WI38 (cell line): Measurements from ENCODE around the gene C11orf91.
"Not testable (repeated sequence)": the region's sequence is repeated elsewhere in the genome, so short reads cannot be mapped to it uniquely, and the experiment has no call there.

Source experiments
- H3K4me3 ChIP-seq: 2 replicates; pipeline ENCODE4 v1.5.1; 2011; ENCODE audit warnings: low read depth, mild to moderate bottlenecking, control low read depth, low read length
- CTCF ChIP-seq: IDR thresholded peaks from 2 replicates; pipeline ENCODE4 v1.5.1; 2012; ENCODE audit warnings: low read depth, mild to moderate bottlenecking, control low read depth, low read length

Gene C11orf91

GRCh38 chr11:33667819-33668467 lies 32.7 kb downstream of the C11orf91 start:
- H3K4me3 ChIP-seq: no peak overlapping the region

GRCh38 chr11:33665350-33666106 lies 35.1 kb downstream of the C11orf91 start:
- TF ChIP-seq CTCF: no peak

More at GRCh38 chr11:33667819-33668467, 32.7 kb downstream of the C11orf91 start:
- no peak for TF ChIP-seq CTCF

DNA sequence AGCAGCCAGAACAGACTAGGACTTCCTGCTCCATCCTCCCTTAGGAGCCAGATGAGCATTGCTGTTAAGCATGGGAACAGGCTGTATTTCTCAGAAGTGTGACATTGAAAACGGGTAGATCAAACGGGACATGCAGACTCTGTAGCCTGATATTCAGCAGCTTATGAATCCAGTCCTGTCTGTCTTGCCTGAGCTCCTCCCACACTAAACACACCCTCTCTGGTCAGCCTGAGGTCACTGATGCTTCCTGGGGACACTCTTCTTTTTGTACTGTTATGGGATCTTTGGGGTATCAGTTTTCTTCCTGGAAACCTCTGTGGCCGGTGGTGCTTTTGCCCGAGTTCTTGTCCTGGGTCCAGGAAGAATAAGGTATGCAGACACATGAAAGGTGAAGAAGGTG lies 35.8 kb downstream of the C11orf91 start:
- TF ChIP-seq CTCF: no peak
- no peak overlapping the region for H3K4me3 ChIP-seq

More at GRCh38 chr11:33665350-33666106, 35.1 kb downstream of the C11orf91 start:
- H3K4me3 ChIP-seq: no peak overlapping the region

GRCh38 chr11:33664166-33664565 lies 36.5 kb downstream of the C11orf91 start:
- H3K4me3 ChIP-seq: no peak overlapping the region
- no peak for TF ChIP-seq CTCF

- TF ChIP-seq CTCF: no peak
- no peak overlapping the region for H3K4me3 ChIP-seq
Observed at GRCh38 chr11:33663121-33663520, 37.5 kb downstream of the C11orf91 start.

- not testable (repeated sequence) for H3K4me3 ChIP-seq
Observed at GRCh38 chr11:33661526-33661925, 39.1 kb downstream of the C11orf91 start.

DNA sequence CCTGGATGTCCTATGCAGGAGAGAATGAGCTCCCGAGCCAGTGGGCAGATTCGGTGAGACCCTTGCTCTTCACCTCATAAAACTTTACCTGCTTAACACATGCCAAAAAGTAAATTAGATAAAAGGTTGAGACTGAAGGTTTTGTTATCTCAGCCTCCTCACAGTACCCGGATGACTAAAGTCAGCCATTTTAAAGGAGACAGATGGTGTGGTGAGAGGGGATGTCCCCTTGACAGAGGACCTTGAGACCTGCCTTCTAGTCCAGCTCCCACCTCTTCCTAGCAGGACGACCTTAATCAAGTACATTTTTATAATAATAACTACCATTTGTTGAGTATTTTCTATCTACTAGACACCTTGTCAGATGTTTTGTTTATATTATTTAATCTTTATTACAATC lies 39.7 kb downstream of the C11orf91 start:
- H3K4me3 ChIP-seq: no peak overlapping the region
- no peak for TF ChIP-seq CTCF
